ENCODE measurements around the gene MAPRE2. TPM values are rescaled to one million over a fixed set of nuclear protein-coding genes. Genes with fewer than 3 reads are reported as not detected.
"Not testable (repeated sequence)": the region's sequence is repeated elsewhere in the genome, so short reads cannot be mapped to it uniquely, and the experiment has no call there.

The MAPRE2 gene
- total RNA-seq, 1 donor from 2014 or later = 50.7 TPM

- no peak overlapping the region for H3K4me3 Mint-ChIP-seq
- H3K27ac Mint-ChIP-seq = no peak overlapping the region
- intact Hi-C loops (cut with micrococcal nuclease) = no loop called here
- no peak for DNase-seq (ENCODE audit: low spot score)
- peaks cover 2% of the 10 kb centered on the region for H3K36me3 Mint-ChIP-seq (ENCODE audit: low read depth)
- H3K4me1 Mint-ChIP-seq (ENCODE audit: low read depth) = peaks cover 13% of the 10 kb centered on the region
- H3K27me3 Mint-ChIP-seq (ENCODE audit: insufficient read depth) = peaks cover 2% of the 10 kb centered on the region
- H3K9me3 Mint-ChIP-seq = no peaks in the 10 kb centered on the region
Measured at GRCh38 chr18:35163721-35164120, 122.5 kb downstream of the MAPRE2 start.

GRCh38 chr18:35164133-35164532, 122.9 kb downstream of the MAPRE2 start:
- no peak overlapping the region for H3K4me3 Mint-ChIP-seq

DNA sequence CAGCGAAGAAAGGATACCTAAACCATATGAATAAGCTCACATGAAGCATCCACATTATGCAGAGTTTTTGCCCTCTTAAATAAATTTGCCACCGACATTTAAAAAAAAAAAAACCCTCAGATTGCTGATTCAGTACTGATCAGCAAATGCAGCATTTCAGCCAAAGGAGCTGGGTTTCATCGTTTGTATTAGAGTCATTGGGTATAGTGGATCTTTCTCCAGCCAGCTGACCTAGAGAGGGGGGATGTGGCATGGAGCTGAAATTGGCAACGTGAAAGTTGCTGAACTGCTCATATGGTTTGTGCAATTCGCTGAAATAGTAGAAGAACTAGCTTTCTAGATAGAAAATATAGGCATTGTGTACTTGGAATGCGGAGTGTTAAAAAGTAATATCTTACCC, 126.1 kb downstream of the MAPRE2 start:
- Mint-ChIP-seq H3K9me3 (peaks cover 5% of the 10 kb centered on the region), H3K4me1 (ENCODE audit: low read depth) (no peaks in the 10 kb centered on the region), H3K4me3 (no peak overlapping the region), H3K27ac (no peak overlapping the region), H3K36me3 (ENCODE audit: low read depth) (peaks cover under 1% of the 10 kb centered on the region), H3K27me3 (ENCODE audit: insufficient read depth) (peaks cover 2% of the 10 kb centered on the region)
- DNase-seq (ENCODE audit: low spot score) = no peak
- intact Hi-C loops (cut with micrococcal nuclease) = no loop called here

More at GRCh38 chr18:35164133-35164532, 122.9 kb downstream of the MAPRE2 start:
- H3K9me3 Mint-ChIP-seq = no peaks in the 10 kb centered on the region
- intact Hi-C loops (cut with micrococcal nuclease) = no loop called here
- H3K27me3 Mint-ChIP-seq (ENCODE audit: insufficient read depth) = peaks cover 2% of the 10 kb centered on the region
- no peak overlapping the region for H3K27ac Mint-ChIP-seq
- peaks cover 2% of the 10 kb centered on the region for H3K36me3 Mint-ChIP-seq (ENCODE audit: low read depth)
- peaks cover 8% of the 10 kb centered on the region for H3K4me1 Mint-ChIP-seq (ENCODE audit: low read depth)
- no peak for DNase-seq (ENCODE audit: low spot score)

GRCh38 chr18:35167857-35168256, 126.6 kb downstream of the MAPRE2 start:
- peaks cover 2% of the 10 kb centered on the region for H3K27me3 Mint-ChIP-seq (ENCODE audit: insufficient read depth)
- H3K4me3 Mint-ChIP-seq = no peak overlapping the region
- intact Hi-C loops (cut with micrococcal nuclease) = no loop called here
- H3K36me3 Mint-ChIP-seq (ENCODE audit: low read depth) = no peaks in the 10 kb centered on the region
- H3K27ac Mint-ChIP-seq = no peak overlapping the region
- peaks cover 5% of the 10 kb centered on the region for H3K9me3 Mint-ChIP-seq
- no peak for DNase-seq (ENCODE audit: low spot score)
- no peaks in the 10 kb centered on the region for H3K4me1 Mint-ChIP-seq (ENCODE audit: low read depth)

GRCh38 chr18:35170323-35170722, 129.1 kb downstream of the MAPRE2 start:
- H3K27me3 Mint-ChIP-seq (ENCODE audit: insufficient read depth); H3K4me3 Mint-ChIP-seq; H3K36me3 Mint-ChIP-seq (ENCODE audit: low read depth); H3K4me1 Mint-ChIP-seq (ENCODE audit: low read depth); intact Hi-C loops (cut with micrococcal nuclease); H3K27ac Mint-ChIP-seq; DNase-seq (ENCODE audit: low spot score); H3K9me3 Mint-ChIP-seq: not testable (repeated sequence)

- H3K36me3 Mint-ChIP-seq (ENCODE audit: low read depth) = no peaks in the 10 kb centered on the region
- H3K27me3 Mint-ChIP-seq (ENCODE audit: insufficient read depth) = peaks cover 2% of the 10 kb centered on the region
- peaks cover 11% of the 10 kb centered on the region for H3K9me3 Mint-ChIP-seq
- H3K4me3 Mint-ChIP-seq = no peak overlapping the region
- intact Hi-C loops (cut with micrococcal nuclease) = no loop called here
- no peak for DNase-seq (ENCODE audit: low spot score)
- H3K27ac Mint-ChIP-seq = peak overlapping the region; percentile 76
- H3K4me1 Mint-ChIP-seq (ENCODE audit: low read depth) = peaks cover 10% of the 10 kb centered on the region
Measured at GRCh38 chr18:35171315-35171987, 130.2 kb downstream of the MAPRE2 start.

DNA sequence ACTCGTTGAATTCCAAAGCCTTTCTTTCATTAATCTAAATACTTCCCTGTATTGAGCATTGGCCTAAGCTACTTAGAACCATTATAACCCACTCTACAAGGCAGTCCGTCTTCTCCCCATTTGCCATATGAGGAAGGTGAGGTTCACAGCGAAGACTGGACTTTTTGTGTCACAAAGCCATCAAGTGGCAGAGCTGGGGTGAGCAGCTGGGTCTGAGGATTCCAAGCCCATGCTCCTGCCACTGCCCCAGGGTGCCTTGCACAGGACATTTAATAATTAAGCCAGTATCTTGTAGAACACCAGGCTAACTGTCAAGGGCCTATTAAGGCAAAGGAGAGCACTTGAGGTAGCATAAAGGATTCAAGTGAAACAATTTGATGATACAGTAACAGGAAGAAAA, 130.8 kb downstream of the MAPRE2 start:
- Mint-ChIP-seq H3K4me1 (ENCODE audit: low read depth) (peaks cover 10% of the 10 kb centered on the region), H3K27me3 (ENCODE audit: insufficient read depth) (peaks cover 2% of the 10 kb centered on the region), H3K9me3 (peaks cover 11% of the 10 kb centered on the region), H3K4me3 (no peak overlapping the region), H3K27ac (no peak overlapping the region), H3K36me3 (ENCODE audit: low read depth) (no peaks in the 10 kb centered on the region)
- intact Hi-C loops (cut with micrococcal nuclease) = no loop called here
- DNase-seq (ENCODE audit: low spot score) = no peak

- DNase-seq (ENCODE audit: low spot score) = no peak
- H3K4me1 Mint-ChIP-seq (ENCODE audit: low read depth) = peaks cover 10% of the 10 kb centered on the region
- H3K4me3 Mint-ChIP-seq = no peak overlapping the region
- peaks cover 2% of the 10 kb centered on the region for H3K27me3 Mint-ChIP-seq (ENCODE audit: insufficient read depth)
- intact Hi-C loops (cut with micrococcal nuclease) = no loop called here
- H3K9me3 Mint-ChIP-seq = peaks cover 11% of the 10 kb centered on the region
- no peak overlapping the region for H3K27ac Mint-ChIP-seq
- no peaks in the 10 kb centered on the region for H3K36me3 Mint-ChIP-seq (ENCODE audit: low read depth)
Measured at GRCh38 chr18:35172451-35173035, 131.3 kb downstream of the MAPRE2 start.

- Mint-ChIP-seq H3K9me3 (peaks cover 11% of the 10 kb centered on the region), H3K27ac (no peak overlapping the region), H3K4me3 (no peak overlapping the region), H3K27me3 (ENCODE audit: insufficient read depth) (no peaks in the 10 kb centered on the region), H3K4me1 (ENCODE audit: low read depth) (peaks cover 10% of the 10 kb centered on the region), H3K36me3 (ENCODE audit: low read depth) (no peaks in the 10 kb centered on the region)
- DNase-seq (ENCODE audit: low spot score) = no peak
- intact Hi-C loops (cut with micrococcal nuclease) = no loop called here
Measured at GRCh38 chr18:35174093-35174731, 133.0 kb downstream of the MAPRE2 start.

- H3K36me3 Mint-ChIP-seq (ENCODE audit: low read depth) = no peaks in the 10 kb centered on the region
- H3K4me1 Mint-ChIP-seq (ENCODE audit: low read depth) = peaks cover 10% of the 10 kb centered on the region
- no peaks in the 10 kb centered on the region for H3K27me3 Mint-ChIP-seq (ENCODE audit: insufficient read depth)
- DNase-seq (ENCODE audit: low spot score) = no peak
- H3K27ac Mint-ChIP-seq = no peak overlapping the region
- no peak overlapping the region for H3K4me3 Mint-ChIP-seq
- intact Hi-C loops (cut with micrococcal nuclease) = no loop called here
- peaks cover 11% of the 10 kb centered on the region for H3K9me3 Mint-ChIP-seq
Measured at GRCh38 chr18:35174745-35175144, 133.5 kb downstream of the MAPRE2 start.

DNA sequence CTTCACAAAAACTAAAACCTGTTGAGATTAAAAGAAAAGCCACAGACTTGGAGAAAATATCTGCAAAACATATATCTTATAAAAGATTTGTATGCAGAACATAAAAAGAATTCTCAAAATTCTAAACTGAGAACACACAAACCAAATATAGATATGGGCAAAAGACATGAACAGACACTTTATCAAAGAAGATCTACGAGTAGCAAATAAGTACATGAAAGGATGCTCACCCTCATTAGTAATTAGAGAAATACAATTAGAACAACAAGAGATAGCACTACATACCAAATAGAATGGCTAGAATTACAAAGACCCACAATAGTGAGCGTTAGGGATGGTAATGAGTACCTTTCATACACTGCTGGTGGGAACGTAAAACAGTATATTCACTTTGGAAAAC, 135.7 kb downstream of the MAPRE2 start:
- peaks cover 6% of the 10 kb centered on the region for H3K9me3 Mint-ChIP-seq
- no peaks in the 10 kb centered on the region for H3K36me3 Mint-ChIP-seq (ENCODE audit: low read depth)
- DNase-seq (ENCODE audit: low spot score) = no peak
- no peak overlapping the region for H3K27ac Mint-ChIP-seq
- no peaks in the 10 kb centered on the region for H3K27me3 Mint-ChIP-seq (ENCODE audit: insufficient read depth)
- H3K4me1 Mint-ChIP-seq (ENCODE audit: low read depth) = peaks cover 10% of the 10 kb centered on the region
- intact Hi-C loops (cut with micrococcal nuclease) = no loop called here
- no peak overlapping the region for H3K4me3 Mint-ChIP-seq

DNA sequence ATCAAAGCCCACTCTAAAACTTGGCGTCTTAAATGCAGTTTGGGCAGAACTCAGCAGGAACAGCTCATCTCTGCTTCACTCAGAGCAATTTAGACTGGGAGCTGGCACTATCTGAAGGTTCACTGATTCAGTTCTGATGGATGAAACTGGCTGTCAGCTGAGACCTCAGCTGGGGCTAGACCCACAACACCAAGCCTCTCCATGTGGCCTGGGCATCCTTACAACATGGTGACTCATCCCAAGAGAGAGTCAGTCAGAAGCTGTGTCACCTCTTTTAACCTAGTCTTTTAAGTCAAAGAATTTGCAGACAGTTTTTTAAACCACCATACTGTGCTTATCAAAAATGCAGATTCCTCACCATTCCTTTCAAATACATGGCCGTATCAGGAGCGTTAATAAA, 137.0 kb downstream of the MAPRE2 start:
- Mint-ChIP-seq H3K4me3 (no peak overlapping the region), H3K27ac (no peak overlapping the region), H3K36me3 (ENCODE audit: low read depth) (no peaks in the 10 kb centered on the region), H3K4me1 (ENCODE audit: low read depth) (peaks cover 10% of the 10 kb centered on the region), H3K27me3 (ENCODE audit: insufficient read depth) (no peaks in the 10 kb centered on the region), H3K9me3 (peaks cover 6% of the 10 kb centered on the region)
- intact Hi-C loops (cut with micrococcal nuclease) = loop anchor here (2.0 kb wide), 1 partner anchor 19 kb away; no protein-coding TSS in a partner anchor
- no peak for DNase-seq (ENCODE audit: low spot score)

DNA sequence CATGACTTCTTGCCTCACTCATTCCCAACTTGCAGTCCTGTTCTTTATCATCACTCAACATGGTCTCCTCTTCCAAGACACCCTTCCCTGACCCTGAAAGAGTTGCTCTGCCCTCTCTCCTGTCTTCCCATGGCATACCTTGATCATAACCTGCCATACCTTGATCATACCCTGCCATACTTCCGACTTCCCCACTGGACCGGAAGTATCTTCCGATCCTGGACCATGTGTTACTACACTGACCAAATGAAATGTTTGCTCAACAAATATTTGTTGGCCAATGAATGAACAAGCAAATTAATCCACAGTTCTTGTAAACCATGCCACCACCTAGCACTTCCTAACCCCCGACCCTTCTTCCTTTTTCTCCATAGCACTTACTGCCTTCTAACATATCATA, 138.7 kb downstream of the MAPRE2 start:
- Mint-ChIP-seq H3K27ac (no peak overlapping the region), H3K36me3 (ENCODE audit: low read depth) (no peaks in the 10 kb centered on the region), H3K27me3 (ENCODE audit: insufficient read depth) (peaks cover 2% of the 10 kb centered on the region), H3K9me3 (peaks cover 6% of the 10 kb centered on the region), H3K4me1 (ENCODE audit: low read depth) (peaks cover 1% of the 10 kb centered on the region), H3K4me3 (no peak overlapping the region)
- DNase-seq (ENCODE audit: low spot score) = no peak
- intact Hi-C loops (cut with micrococcal nuclease) = loop anchor here (2.0 kb wide), 1 partner anchor 21 kb away; no protein-coding TSS in a partner anchor
